ENCODE data around the gene POLR2E. TPM values are rescaled to one million over a fixed set of nuclear protein-coding genes. Genes with fewer than 3 reads are reported as not detected.

POLR2E gene
- total and polyA plus RNA-seq, 8 donors = 40.0 to 69.4 (median 61.3) TPM

GRCh38 chr19:1073956-1074517 lies 21.1 kb downstream of the POLR2E start:
- H3K27me3 ChIP-seq = peaks cover 0 to 17% (median 0%) of the 10 kb centered on the region in 4 donors
- no peaks in the 10 kb centered on the region for H3K36me3 ChIP-seq
- ATAC-seq (no peak), DNase-seq (peak in 1 of 6 donors; percentile 82), FAIRE-seq (no peak)
- intact Hi-C loops (cut with DNase I) = no loop called here
- peaks cover 0 to 10% (median 0%) of the 10 kb centered on the region in 3 donors for H3K4me1 ChIP-seq
- TF ChIP-seq CTCF (IDR thresholded peaks at IDR 0.05) = no peak
- no peak overlapping the region for H3K4me3 ChIP-seq
- H3K9me3 ChIP-seq = no peaks in the 10 kb centered on the region
- H3K27ac ChIP-seq = no peak overlapping the region
- 70 to 82% methylated on average over 26 to 28 of the region's 28 CpGs for WGBS, 2 donors

GRCh38 chr19:1073063-1073955 lies 21.9 kb downstream of the POLR2E start:
- Histone ChIP-seq H3K4me1 (peaks cover 0 to 10% (median 0%) of the 10 kb centered on the region in 3 donors), H3K4me3 (no peak overlapping the region), H3K9me3 (no peaks in the 10 kb centered on the region), H3K27ac (no peak overlapping the region), H3K36me3 (no peaks in the 10 kb centered on the region), H3K27me3 (peaks cover 0 to 24% (median 0%) of the 10 kb centered on the region in 4 donors)
- no peak for FAIRE-seq
- 81 to 89% methylated on average over 30 of the region's 30 CpGs for WGBS, 2 donors
- TF ChIP-seq CTCF (IDR thresholded peaks at IDR 0.05) = no peak
- intact Hi-C loops (cut with DNase I) = no loop called here
- DNase-seq = peak in 2 of 6 donors; percentile 55 to 78
- ATAC-seq = no peak

- H3K27ac ChIP-seq = no peak overlapping the region
- WGBS, 2 donors = 79 to 81% methylated on average over 11 of the region's 11 CpGs
- no peaks in the 10 kb centered on the region for H3K9me3 ChIP-seq
- no peak for FAIRE-seq
- intact Hi-C loops (cut with DNase I) = no loop called here
- peaks cover 0 to 29% (median 0%) of the 10 kb centered on the region in 4 donors for H3K27me3 ChIP-seq
- H3K4me1 ChIP-seq = peaks cover 0 to 10% (median 0%) of the 10 kb centered on the region in 3 donors
- ATAC-seq = no peak
- H3K36me3 ChIP-seq = no peaks in the 10 kb centered on the region
- DNase-seq = no peak
- no peak overlapping the region for H3K4me3 ChIP-seq
- TF ChIP-seq CTCF (IDR thresholded peaks at IDR 0.05) = no peak
Observed at GRCh38 chr19:1072371-1073015, 22.7 kb downstream of the POLR2E start.

- DNase-seq (peak in 1 of 6 donors; percentile 71), ATAC-seq (no peak), FAIRE-seq (no peak)
- Histone ChIP-seq H3K36me3 (no peaks in the 10 kb centered on the region), H3K27me3 (peaks cover 0 to 29% (median 2%) of the 10 kb centered on the region in 4 donors), H3K27ac (no peak overlapping the region), H3K4me3 (peak overlapping the region in 1 of 4 donors; percentile 3), H3K9me3 (no peaks in the 10 kb centered on the region), H3K4me1 (peaks cover 0 to 13% (median 9%) of the 10 kb centered on the region in 3 donors)
- intact Hi-C loops (cut with DNase I) = no loop called here
- TF ChIP-seq CTCF (IDR thresholded peaks at IDR 0.05) = no peak
- WGBS, 2 donors = 5 to 7% methylated on average over 54 to 99 of the region's 99 CpGs
Observed at GRCh38 chr19:1070931-1071791, 24.0 kb downstream of the POLR2E start.
